ENCODE measurements around the gene CTNNA3.

Gene CTNNA3

GRCh38 chr10:66744915-66745314 lies 951.1 kb downstream of the CTNNA3 start:
- DNase-seq (ENCODE audit: low read depth) = no peak
- TF ChIP-seq CTCF (conservative IDR thresholded peaks at IDR 0.05; ENCODE audit: low read depth, low read length) = no peak
- H3K4me3 ChIP-seq (ENCODE audit: low read length) = no peak overlapping the region

DNA sequence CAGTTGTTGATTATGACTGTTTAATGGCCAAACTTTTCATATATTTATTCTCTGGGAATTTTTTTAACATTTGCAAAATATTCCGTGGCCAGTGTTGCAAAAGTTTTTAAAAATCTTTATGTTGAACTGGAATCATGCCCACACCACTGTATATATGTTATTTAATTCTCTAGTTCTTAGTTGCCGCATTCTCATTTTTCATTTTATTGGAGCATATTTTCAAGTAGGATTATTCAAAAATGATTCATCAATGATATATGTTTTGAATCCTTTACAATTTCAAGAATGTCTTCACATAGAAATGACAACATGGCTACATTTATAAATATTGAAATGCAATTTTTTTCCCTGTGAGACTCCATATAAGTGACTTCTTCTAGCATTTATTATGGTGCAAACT lies 958.8 kb downstream of the CTNNA3 start:
- H3K4me3 ChIP-seq (ENCODE audit: low read length) = no peak overlapping the region
- DNase-seq (ENCODE audit: low read depth) = no peak
- no peak for TF ChIP-seq CTCF (conservative IDR thresholded peaks at IDR 0.05; ENCODE audit: low read depth, low read length)

DNA sequence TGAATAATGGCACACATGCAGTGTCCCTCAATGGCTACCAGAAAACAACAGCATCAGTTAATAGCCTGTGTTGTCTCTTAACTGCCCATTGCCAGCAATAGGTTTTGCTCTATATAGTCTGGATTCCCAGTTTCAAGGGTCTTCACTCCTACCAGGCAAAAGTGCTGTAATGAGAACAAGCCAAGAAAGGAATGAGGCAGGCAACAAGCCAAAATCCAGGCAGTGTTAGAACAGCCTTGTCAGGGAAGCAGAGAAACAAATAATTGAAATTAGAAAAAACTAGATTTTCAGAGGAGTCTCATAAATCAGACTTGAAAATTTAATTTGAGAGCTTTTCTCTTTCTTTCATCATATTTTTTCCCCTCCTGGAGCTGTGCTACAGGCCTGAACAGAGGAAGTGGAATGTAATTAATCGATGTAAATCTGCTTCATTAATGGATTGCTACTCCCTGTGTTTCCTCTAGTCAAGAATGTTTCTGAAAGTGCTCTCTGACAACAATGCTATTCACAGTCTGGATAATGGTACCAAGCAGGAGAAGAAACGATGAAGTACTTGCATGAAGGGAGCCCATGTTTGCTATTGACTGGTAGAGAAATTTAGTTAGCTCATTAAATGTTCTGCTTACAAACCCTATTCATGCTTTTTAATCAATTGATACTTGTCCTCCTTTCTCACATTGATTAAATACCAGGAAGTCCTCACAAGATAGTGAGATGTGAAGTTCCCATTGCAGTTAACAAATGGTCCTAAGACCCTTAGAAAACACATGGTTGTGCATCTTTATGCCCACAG lies 972.2 kb downstream of the CTNNA3 start:
- no peak overlapping the region for H3K4me3 ChIP-seq (ENCODE audit: low read length)
- no peak for DNase-seq (ENCODE audit: low read depth)
- TF ChIP-seq CTCF (conservative IDR thresholded peaks at IDR 0.05; ENCODE audit: low read depth, low read length) = no peak

DNA sequence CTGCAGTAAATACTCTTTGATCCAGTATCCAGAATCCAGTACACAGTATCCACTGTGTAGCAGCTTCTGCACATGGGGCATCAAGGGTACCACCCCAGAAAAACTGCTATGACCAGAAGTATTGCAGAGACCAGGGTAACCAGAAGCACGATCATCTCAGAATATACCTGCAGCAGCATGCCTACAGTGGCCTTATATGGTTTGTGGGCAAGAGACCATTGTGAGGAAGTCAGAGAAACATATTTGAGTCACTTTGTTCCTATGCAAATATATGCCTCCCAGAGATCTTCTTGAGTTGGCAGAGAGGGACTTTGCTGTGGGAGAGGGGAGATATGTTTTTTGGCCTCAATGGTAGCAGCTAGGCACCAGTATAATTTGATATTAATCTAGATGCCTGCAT lies 976.5 kb downstream of the CTNNA3 start:
- TF ChIP-seq CTCF (conservative IDR thresholded peaks at IDR 0.05; ENCODE audit: low read depth, low read length) = no peak
- DNase-seq (ENCODE audit: low read depth) = no peak

GRCh38 chr10:66717231-66717981 lies 978.6 kb downstream of the CTNNA3 start:
- no peak for TF ChIP-seq CTCF (conservative IDR thresholded peaks at IDR 0.05; ENCODE audit: low read depth, low read length)
- peak; percentile 13 for DNase-seq (ENCODE audit: low read depth)
- no peak overlapping the region for H3K4me3 ChIP-seq (ENCODE audit: low read length)

More for the DNA sequence above, 976.5 kb downstream of the CTNNA3 start:
- H3K4me3 ChIP-seq (ENCODE audit: low read length) = no peak overlapping the region

GRCh38 chr10:66714741-66715140 lies 981.3 kb downstream of the CTNNA3 start:
- TF ChIP-seq CTCF (conservative IDR thresholded peaks at IDR 0.05; ENCODE audit: low read depth, low read length) = no peak
- DNase-seq (ENCODE audit: low read depth) = no peak
- H3K4me3 ChIP-seq (ENCODE audit: low read length) = no peak overlapping the region

Data from retinal pigment epithelial cell (primary cell).